Stimulated activated CD4-positive, alpha-beta T cell treated with anti-CD3 and anti-CD28 coated beads, TNF-alpha, amount 100 ng/mL, for 48 hours (primary cell): ENCODE data around the gene SRP68.

Experiments
- DNase-seq, 3 donors: peaks; one replicate each; pipeline ENCODE4 v3.0.0-alpha.2; 2020; ENCODE audit warnings: low read depth in 3 of 3

SRP68 gene

DNA sequence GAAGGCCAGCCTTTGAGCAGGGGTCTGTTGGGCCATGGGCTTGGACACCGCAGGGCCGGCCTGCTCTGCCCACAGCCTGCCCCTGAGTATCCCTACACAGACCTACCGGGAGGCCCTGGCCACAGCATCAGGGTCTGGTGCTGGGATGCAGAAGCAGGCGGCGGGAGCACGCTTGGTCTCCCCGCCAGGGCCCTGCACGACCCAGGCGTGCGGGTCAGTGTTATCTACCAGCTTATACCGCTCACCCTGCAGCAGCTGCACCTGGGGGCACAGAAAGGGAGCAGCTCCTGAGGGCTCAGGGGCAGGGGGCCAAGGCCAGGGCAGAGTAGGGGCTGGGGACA lies 54.0 kb downstream of the SRP68 start:
- DNase-seq, result no peak

DNA sequence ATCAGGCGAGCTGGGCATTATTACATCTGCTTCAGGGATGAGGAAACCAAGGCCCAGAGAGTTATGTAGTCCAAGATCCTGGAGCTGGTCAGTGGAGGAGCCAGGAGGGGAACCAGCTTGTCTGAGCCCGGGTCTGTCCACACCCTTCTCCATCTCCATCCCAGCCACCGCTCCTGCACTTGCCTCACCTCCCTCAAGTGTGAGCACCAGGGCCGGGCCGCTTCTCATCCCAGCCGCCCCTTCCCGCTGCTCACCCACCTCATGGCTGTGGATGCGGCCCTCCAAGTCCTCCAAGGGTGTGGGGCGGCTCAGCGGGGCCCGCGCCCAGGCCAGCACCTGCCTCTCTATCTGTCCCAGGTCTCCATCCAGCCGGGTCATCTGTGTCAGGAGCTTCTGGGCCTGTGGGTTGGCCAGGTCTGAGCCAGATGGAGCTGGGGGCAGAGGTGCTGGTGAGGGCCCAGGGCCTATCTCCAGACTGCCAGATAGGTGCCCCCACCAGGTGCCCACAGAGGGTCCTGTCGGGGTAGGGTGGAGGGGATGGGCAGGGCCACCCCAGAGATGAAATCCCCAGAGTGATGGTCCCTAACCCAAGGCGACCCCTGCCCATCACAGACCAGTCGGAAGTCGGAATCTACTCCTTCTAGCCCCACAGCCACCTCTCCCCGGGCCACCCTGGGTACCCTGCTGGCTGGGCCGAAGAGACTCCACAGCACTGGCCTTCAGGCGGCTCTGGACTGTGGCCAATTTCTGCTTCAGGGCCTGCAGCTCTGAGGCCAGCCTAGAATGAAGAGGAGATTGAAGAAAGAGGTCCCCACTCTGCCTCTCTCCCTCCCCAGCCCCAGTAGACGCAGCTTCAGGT lies 54.6 kb downstream of the SRP68 start:
- DNase-seq, result no peak

DNA sequence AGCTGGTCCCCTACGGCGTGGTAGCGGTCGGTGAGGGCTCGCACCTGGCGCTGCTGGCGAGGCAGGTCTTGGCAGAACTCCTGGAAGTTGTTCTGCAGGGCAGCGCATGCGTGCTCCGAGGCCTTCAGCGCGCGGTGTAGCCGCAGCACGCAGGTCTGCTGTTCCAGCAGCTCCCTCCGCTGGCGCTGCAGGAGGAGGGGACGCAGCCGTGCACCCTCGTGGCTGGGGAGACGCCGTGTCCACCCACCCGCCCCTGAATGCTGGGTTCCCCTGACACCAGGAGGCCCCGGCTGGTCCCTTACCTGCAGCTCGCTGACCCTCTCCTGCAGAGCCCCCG lies 57.4 kb downstream of the SRP68 start:
- DNase-seq, result no peak

GRCh38 chr17:76014100-76014924 lies 58.0 kb downstream of the SRP68 start:
- DNase-seq, result peak; percentile 66 to 79 (median 68)

DNA sequence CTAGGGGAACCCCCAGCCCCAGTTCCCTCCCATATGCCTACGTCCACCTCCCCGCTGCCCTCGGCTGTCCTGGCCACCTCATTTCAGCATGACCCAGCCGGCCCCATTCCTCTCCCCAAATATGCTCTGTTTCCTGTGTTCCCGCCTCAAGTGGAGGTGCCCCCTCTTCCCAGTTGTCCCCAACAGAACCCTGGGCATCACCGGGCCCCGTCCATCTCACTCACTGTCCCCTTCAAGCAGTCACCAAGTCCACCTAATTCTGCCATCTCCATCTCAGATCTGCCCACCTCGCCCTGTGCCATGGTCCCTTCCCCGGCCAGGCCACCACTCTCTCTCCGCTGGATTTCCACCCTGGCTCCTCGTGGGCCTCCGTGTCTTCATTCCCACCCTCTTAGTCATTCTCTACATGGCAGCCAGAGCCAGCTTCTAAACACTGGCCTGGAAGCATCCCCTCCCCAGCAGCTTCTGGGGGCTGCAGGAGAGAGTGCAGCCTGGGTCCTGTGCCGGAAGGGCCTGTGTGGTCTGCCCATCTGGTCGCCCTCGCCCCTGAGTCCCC lies 58.9 kb downstream of the SRP68 start:
- DNase-seq, result no peak

DNA sequence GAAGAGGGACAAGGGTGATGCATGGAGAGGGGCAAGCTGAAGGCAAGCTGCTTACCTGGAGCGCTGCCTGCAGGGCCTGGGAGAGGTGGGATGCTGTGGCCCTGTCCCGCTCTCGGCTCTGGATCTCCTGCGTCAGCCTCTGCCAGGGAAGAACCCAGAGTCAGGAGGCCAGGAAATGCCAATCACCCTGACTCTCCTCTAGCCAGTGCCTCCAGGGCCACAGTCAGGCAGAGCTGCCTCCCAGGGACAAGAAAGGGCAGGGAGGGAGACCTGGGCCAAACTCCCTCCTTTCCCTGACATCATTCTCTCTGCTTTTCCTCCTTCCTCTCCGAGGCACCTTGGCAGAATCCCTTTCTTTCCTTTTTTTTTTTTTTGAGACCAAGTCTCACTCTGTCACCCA lies 60.4 kb downstream of the SRP68 start:
- no peak for DNase-seq

- DNase-seq, result no peak
Measured at GRCh38 chr17:76009969-76010661, 62.2 kb downstream of the SRP68 start.

GRCh38 chr17:76009447-76009846 lies 62.9 kb downstream of the SRP68 start:
- DNase-seq, result no peak

DNA sequence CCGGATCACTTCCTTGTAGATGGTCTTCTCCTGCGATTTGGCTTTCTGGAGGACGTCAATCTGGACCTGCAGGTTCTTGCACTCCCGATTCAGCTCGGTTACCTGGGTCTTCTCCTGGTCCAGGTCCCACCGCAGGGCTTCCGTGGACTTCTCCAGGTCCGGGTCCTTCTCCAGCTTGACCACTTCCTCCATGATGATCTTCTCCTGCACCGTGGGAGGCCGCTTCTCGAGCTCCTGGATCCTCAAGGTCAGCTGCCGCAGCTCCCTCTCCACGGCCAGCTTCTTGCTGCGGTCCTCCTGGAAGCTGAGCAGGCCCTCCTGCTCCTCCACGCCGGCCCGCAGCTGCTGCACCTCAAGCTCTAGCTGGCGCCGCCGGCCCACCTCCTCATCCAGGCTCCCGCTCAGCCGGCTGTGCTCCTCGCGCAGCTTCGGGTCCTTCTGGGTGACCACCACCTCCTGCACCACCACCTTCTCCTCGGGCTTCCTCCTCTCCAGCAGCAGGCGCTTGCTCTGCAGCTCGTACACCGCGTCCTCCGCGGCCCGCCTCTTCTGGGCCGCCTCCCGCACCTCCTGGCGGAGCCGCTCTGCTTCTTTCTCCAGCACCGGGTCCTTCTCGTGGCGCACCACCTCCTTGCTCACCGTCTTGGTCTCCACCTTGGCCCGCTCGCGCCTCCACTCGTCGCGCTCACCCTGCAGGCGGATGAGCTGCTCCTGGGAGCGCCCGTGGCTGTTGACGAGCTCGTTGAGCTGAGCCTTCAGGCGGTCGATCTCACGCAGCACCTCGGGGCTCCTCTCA lies 63.5 kb downstream of the SRP68 start:
- no peak for DNase-seq

DNA sequence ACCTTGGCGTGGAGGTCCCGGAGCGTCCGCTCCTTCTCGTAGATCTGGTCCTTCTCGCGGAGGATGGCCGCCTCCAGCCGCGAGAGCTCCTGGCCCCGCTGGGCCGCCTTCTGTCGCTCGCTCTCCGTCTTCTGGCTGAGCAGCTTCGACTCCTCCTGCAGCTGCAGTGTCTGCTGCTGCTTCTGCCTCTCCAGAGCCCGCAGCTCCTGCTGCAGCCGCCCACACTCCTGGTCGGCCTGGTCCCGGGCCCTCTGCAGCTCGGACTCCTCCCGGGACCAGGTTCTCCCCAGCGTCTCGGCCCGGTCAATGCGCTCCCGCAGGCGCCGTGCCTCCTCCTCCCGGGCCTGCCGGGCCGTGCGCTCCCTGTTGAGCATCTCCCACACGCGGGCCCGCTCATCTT lies 64.1 kb downstream of the SRP68 start:
- DNase-seq, result no peak

DNA sequence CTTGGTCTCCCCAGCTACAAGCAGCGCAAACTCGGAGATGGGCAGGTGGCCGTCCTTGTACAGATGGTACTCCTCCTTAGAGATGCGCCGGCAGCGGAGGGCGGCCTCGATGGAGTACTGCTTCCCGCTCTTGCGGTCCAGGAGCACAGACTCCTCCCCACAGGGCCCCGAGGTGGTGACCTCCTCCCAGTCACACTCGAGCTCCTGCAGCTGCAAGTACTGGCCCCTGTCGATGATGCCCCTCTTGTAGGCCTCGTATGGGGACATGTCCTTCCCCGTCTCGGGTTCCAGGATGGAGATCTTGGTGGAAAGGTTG lies 64.5 kb downstream of the SRP68 start:
- DNase-seq, result no peak

GRCh38 chr17:76007131-76007849 lies 65.0 kb downstream of the SRP68 start:
- DNase-seq, result no peak

GRCh38 chr17:76005263-76006149 lies 66.8 kb downstream of the SRP68 start:
- peak; percentile 59 to 92 (median 85) for DNase-seq

GRCh38 chr17:76004750-76005262 lies 67.5 kb downstream of the SRP68 start:
- no peak for DNase-seq

DNA sequence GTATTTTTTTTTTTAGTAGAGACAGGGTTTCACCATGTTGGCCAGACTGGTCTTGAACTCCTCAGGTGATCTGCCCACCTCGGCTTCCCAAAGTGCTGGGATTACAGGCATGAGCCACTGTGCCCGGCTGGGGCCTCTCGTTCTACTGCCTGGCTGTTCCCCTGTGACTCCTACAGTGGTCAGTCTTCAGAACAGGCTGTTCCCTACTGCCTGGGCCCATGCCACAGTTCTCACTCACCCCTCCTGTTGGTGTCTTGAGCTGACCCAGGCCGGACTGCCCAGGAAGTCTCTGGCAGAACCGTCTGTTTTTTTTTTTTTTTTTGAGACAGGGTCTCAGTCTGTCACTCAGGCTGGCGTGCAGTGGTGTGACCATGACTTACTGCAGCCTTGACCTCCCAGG lies 68.4 kb downstream of the SRP68 start:
- no peak for DNase-seq

DNA sequence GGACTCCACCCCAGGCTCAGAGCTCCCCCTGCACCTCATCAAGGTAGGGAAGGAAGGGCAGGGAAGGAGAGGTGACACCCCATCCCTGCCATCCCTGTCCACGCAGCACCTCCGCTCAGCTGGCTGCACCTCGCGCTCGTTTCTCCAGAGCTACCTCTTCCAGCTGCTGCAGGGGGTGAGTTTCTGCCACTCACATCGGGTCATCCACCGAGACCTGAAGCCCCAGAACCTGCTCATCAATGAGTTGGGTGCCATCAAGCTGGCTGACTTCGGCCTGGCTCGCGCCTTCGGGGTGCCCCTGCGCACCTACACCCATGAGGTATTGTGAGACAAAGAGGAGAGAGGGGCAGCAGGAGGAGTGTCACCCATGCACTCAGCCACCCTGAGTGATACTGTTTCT lies 70.2 kb downstream of the SRP68 start:
- no peak for DNase-seq

GRCh38 chr17:76000755-76001521 lies 71.4 kb downstream of the SRP68 start, which contains the start of gene CDK3:
Gene CDK3 (plus strand): TSS chr17:76000855. CDS start chr17:76001426, 571 bp downstream.
- no peak for DNase-seq

- DNase-seq, result peak; percentile 39 to 66 (median 55)
Measured at GRCh38 chr17:76000016-76000754, 72.1 kb downstream of the SRP68 start.
